B cell (primary cell): ENCODE data around the gene HS3ST3B1. TPM values are rescaled to one million over a fixed set of nuclear protein-coding genes. Genes with fewer than 3 reads are reported as not detected.

Source experiments
- ATAC-seq: fragments of 200-7000 bp; cut with Tn5 transposase; one replicate; pipeline ENCODE4 v1.10.0; 2021; ENCODE audit warnings: low read depth, mild to moderate bottlenecking, moderate number of reproducible peaks, moderate library complexity
- CTCF ChIA-PET: fragments of 350-600 bp; sonication (Branson Sonifier 250); formaldehyde crosslinking; loops from one replicate; lab custom pipeline; 2021; ENCODE audit warnings: antibody characterized with exemption, inconsistent platforms; lab: Charles Lee
- POLR2A ChIA-PET: fragments of 350-600 bp; sonication (Branson Sonifier 250); formaldehyde crosslinking; loops from one replicate; lab custom pipeline; 2021; ENCODE audit warnings: antibody characterized with exemption; lab: Charles Lee
- DNase-seq: peaks from one replicate; pipeline ENCODE4 v3.0.0; 2013
- H2AFZ ChIP-seq: 2 replicates; pipeline ENCODE4 v1.6.1; 2012; ENCODE audit warnings: mild to moderate bottlenecking, low read depth, low read length; ENCODE audit not compliant: insufficient read depth, poor library complexity, severe bottlenecking
- H3K27ac ChIP-seq, 2 donors: 1 replicate in 1 of 2; 2 replicates in 1 of 2; pipeline ENCODE4 v1.5.1; 2012 to 2013; ENCODE audit warnings: low read length in 2 of 2, mild to moderate bottlenecking in 2 of 2, moderate library complexity in 1 of 2
- H3K27me3 ChIP-seq, 4 experiments: fragments of 200-600 bp in 1 of 4; sonication (generic) in 1 of 4; replicated peaks in 1 of 4; 1 replicate in 2 of 4; 2 replicates in 2 of 4; pipeline versions ENCODE4 v1.6.1 to v1.7.0; 2013 to 2016; ENCODE audit warnings: low read length in 3 of 4, mild to moderate bottlenecking in 2 of 4, mixed read lengths in 1 of 4, moderate library complexity in 1 of 4; ENCODE audit not compliant: insufficient read depth in 4 of 4, control insufficient read depth in 3 of 4; ENCODE audit errors: control extremely low read depth in 1 of 4
- H3K36me3 ChIP-seq, 2 experiments: replicated peaks in 1 of 2; 1 replicate in 1 of 2; 2 replicates in 1 of 2; pipeline versions ENCODE4 v1.6.1 to v1.7.1; 2013; ENCODE audit warnings: low read length in 1 of 2; ENCODE audit not compliant: insufficient read depth in 2 of 2, control insufficient read depth in 1 of 2; ENCODE audit errors: control extremely low read depth in 1 of 2, extremely low read depth in 1 of 2
- H3K4me1 ChIP-seq, 2 donors: fragments of 200-600 bp in 1 of 2; sonication (generic) in 1 of 2; 1 replicate in 1 of 2; 2 replicates in 1 of 2; pipeline versions ENCODE4 v1.5.1 to v1.6.1; 2013 to 2017; ENCODE audit warnings: low read length in 2 of 2; ENCODE audit not compliant: control insufficient read depth in 2 of 2, insufficient read depth in 2 of 2
- H3K4me2 ChIP-seq: replicated peaks from 2 replicates; pipeline ENCODE3; 2012; ENCODE audit warnings: mild to moderate bottlenecking, low read depth, low read length; ENCODE audit not compliant: poor library complexity, severe bottlenecking
- H3K4me3 ChIP-seq, 5 experiments: fragments of 200-600 bp in 1 of 5; sonication (generic) in 1 of 5; 1 replicate in 3 of 5; 2 replicates in 2 of 5; pipeline versions ENCODE4 v1.5.1 to v1.7.0; 2011 to 2016; ENCODE audit warnings: low read length in 4 of 5, mild to moderate bottlenecking in 4 of 5, low read depth in 2 of 5, control low read depth in 1 of 5, moderate library complexity in 1 of 5; ENCODE audit not compliant: insufficient read depth in 1 of 5; ENCODE audit errors: control extremely low read depth in 1 of 5, extremely low read depth in 1 of 5
- H3K79me2 ChIP-seq: fragments of 200-600 bp; sonication (generic); one replicate; pipeline ENCODE4 v1.6.0; 2016; ENCODE audit warnings: low read length; ENCODE audit not compliant: control insufficient read depth, insufficient read depth
- H3K9ac ChIP-seq: fragments of 200-600 bp; sonication (generic); 2 replicates; pipeline ENCODE4 v1.6.1; 2017; ENCODE audit warnings: mild to moderate bottlenecking, low read length, moderate library complexity
- H3K9me3 ChIP-seq, 3 donors: one replicate each; pipeline versions ENCODE4 v1.6.1 to v1.7.1; 2013; ENCODE audit warnings: low read length in 2 of 3; ENCODE audit not compliant: control insufficient read depth in 2 of 3, insufficient read depth in 1 of 3; ENCODE audit errors: control extremely low read depth in 1 of 3
- H4K20me1 ChIP-seq: 2 replicates; pipeline ENCODE4 v1.6.0; 2012; ENCODE audit warnings: mild to moderate bottlenecking, low read length; ENCODE audit not compliant: insufficient read depth, control insufficient read depth, poor library complexity, severe bottlenecking
- H3K27ac Mint-ChIP-seq: one replicate; pipeline ENCODE4 v1.8.0; 2021; ENCODE audit warnings: mixed read lengths
- H3K27me3 Mint-ChIP-seq: one replicate; pipeline ENCODE4 v1.8.0; 2021; ENCODE audit warnings: mixed read lengths
- H3K4me1 Mint-ChIP-seq: one replicate; pipeline ENCODE4 v1.8.0; 2021; ENCODE audit warnings: mixed read lengths
- H3K4me3 Mint-ChIP-seq: one replicate; pipeline ENCODE4 v1.8.0; 2021; ENCODE audit warnings: mixed read lengths
- H3K9me3 Mint-ChIP-seq: one replicate; pipeline ENCODE4 v1.8.0; 2022; ENCODE audit warnings: mixed read lengths; ENCODE audit not compliant: insufficient read depth
- EZH2 ChIP-seq: IDR thresholded peaks from 2 replicates; pipeline ENCODE4 v1.6.1; 2012; ENCODE audit warnings: borderline replicate concordance, low read depth, mild to moderate bottlenecking, moderate library complexity, low read length; ENCODE audit not compliant: insufficient read depth, poor library complexity, severe bottlenecking
- WGBS: methylation state at CpG from one replicate; pipeline ENCODE4 v1.1.5; 2013; ENCODE audit warnings: missing lambda C conversion rate; ENCODE audit not compliant: insufficient coverage; 5-methylcytosine and 5-hydroxymethylcytosine counted together
- intact Hi-C: fragments of 100-400 bp; cut with micrococcal nuclease; formaldehyde crosslinking; loops from one replicate; pipeline ENCODE4 v1.10.0; 2022
- polyA plus RNA-seq: library from polyadenylated mRNA; depleted of rRNA; stranded (reverse); fragments of >200 nt; gene quantifications from 2 replicates; pipeline ENCODE4 v1.2.3, GENCODE V29; 2012
- total RNA-seq, 2 donors: library from RNA; stranded (reverse); fragments of 120-200 nt in 1 of 2; gene quantifications; 1 replicate in 1 of 2; 2 replicates in 1 of 2; pipeline versions ENCODE4 v1.2.3 to v1.2.4, GENCODE V29; 2013 to 2022
- TF ChIP-seq, protein P1 (sequence below): fragments of 200-600 bp; IDR thresholded peaks from one replicate; pipeline ENCODE4 v1.8.0; 2022; ENCODE audit warnings: antibody characterized with exemption, mild to moderate bottlenecking

The HS3ST3B1 gene
- total and polyA plus RNA-seq, 2 donors (not counting 1 experiment from before 2014, with no cell fraction given), result 0.75 to 8.4 TPM

DNA sequence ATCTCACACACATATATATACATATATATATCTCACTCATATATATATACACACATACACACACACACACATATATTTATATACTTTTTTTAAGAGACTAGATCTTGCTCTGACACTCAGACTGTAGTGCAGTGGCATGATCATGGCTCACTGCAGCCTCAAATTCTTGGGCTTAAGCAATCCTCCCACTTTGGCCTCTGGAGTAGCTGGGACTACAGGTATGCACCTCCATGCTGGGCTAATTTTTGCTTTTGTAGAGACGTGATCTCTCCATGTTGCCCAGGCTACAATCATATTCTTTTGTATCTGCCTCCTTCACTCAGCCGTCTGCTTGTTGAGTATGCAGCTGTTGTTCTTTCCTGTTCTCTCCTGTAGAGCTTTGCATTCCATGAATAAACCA lies 60.6 kb downstream of the HS3ST3B1 start:
- Histone ChIP-seq H3K9me3 (no peaks in the 10 kb centered on the region), H3K27me3 (peaks cover 0 to 10% (median 3%) of the 10 kb centered on the region in 4 experiments), H2AFZ (no peak overlapping the region), H3K4me2 (no peak overlapping the region), H3K79me2 (no peaks in the 10 kb centered on the region), H4K20me1 (no peaks in the 10 kb centered on the region), H3K4me3 (no peak overlapping the region), H3K27ac (no peak overlapping the region), H3K9ac (no peak overlapping the region), H3K4me1 (peaks cover 28% of the 10 kb centered on the region in 2 donors), H3K36me3 (no peaks in the 10 kb centered on the region)
- DNase-seq, result no peak
- H3K27me3 Mint-ChIP-seq, result peaks cover 10% of the 10 kb centered on the region
- no peak overlapping the region for H3K4me3 Mint-ChIP-seq
- no peaks in the 10 kb centered on the region for H3K9me3 Mint-ChIP-seq
- no peak overlapping the region for H3K27ac Mint-ChIP-seq
- ChIA-PET CTCF (interaction anchor here (0.7 to 1.1 kb wide), 2 partner anchors 36 to 67 kb away, joined by 3 read pairs; no protein-coding TSS in a partner anchor), POLR2A (no interaction called here)
- intact Hi-C loops, result no loop called here
- H3K4me1 Mint-ChIP-seq, result peaks cover 31% of the 10 kb centered on the region
- WGBS, result no CpG with 5 or more reads among the region's 2 CpGs
- TF ChIP-seq EZH2, result no peak
- TF ChIP-seq, protein P1, sequence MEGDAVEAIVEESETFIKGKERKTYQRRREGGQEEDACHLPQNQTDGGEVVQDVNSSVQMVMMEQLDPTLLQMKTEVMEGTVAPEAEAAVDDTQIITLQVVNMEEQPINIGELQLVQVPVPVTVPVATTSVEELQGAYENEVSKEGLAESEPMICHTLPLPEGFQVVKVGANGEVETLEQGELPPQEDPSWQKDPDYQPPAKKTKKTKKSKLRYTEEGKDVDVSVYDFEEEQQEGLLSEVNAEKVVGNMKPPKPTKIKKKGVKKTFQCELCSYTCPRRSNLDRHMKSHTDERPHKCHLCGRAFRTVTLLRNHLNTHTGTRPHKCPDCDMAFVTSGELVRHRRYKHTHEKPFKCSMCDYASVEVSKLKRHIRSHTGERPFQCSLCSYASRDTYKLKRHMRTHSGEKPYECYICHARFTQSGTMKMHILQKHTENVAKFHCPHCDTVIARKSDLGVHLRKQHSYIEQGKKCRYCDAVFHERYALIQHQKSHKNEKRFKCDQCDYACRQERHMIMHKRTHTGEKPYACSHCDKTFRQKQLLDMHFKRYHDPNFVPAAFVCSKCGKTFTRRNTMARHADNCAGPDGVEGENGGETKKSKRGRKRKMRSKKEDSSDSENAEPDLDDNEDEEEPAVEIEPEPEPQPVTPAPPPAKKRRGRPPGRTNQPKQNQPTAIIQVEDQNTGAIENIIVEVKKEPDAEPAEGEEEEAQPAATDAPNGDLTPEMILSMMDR, result no peak
- no peak for ATAC-seq

DNA sequence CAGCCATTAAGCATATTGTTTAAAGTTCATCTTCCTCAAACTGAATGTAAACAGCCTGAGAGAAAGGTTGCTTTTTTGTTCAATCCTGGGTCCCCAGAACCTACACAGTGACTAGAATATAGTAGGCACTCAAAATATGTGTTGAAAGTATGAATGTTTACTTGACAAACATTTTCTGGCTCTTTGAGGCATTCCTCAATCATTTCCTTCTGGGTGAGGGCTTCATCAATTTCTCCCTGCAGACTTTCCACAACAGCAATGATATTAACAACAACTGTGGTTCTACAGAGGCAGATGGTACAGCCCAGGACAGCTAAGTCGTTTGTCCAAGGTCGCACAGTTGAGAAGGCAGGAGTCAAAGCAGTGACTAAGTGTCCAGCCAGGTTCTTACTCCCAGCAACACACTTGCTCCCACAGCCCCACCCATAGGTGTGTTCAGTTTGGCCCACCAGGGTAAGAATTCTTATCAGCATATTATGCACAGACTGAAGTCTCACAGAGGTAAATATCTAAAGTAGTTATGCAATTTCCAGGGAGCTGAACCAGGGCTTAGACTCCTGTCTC lies 61.1 kb downstream of the HS3ST3B1 start:
- ChIA-PET POLR2A (no interaction called here), CTCF (interaction anchor here (0.7 to 1.1 kb wide), 2 partner anchors 35 to 66 kb away, joined by 3 read pairs; no protein-coding TSS in a partner anchor)
- Mint-ChIP-seq H3K9me3 (no peaks in the 10 kb centered on the region), H3K27ac (no peak overlapping the region), H3K4me1 (peaks cover 31% of the 10 kb centered on the region), H3K4me3 (no peak overlapping the region), H3K27me3 (peaks cover 11% of the 10 kb centered on the region)
- DNase-seq (no peak), ATAC-seq (no peak)
- Histone ChIP-seq H3K4me1 (peaks cover 28% of the 10 kb centered on the region in 2 donors), H3K4me2 (no peak overlapping the region), H3K4me3 (no peak overlapping the region), H3K9me3 (no peaks in the 10 kb centered on the region), H2AFZ (no peak overlapping the region), H3K79me2 (no peaks in the 10 kb centered on the region), H3K9ac (no peak overlapping the region), H3K27ac (no peak overlapping the region), H3K27me3 (peaks cover 0 to 7% (median 3%) of the 10 kb centered on the region in 4 experiments), H3K36me3 (no peaks in the 10 kb centered on the region), H4K20me1 (no peaks in the 10 kb centered on the region)
- WGBS, result 60% methylated on average over 1 of the region's 2 CpGs
- intact Hi-C loops, result no loop called here
- TF ChIP-seq, protein P1, result no peak
- no peak for TF ChIP-seq EZH2
